Coronary artery (tissue), 2 donors: ENCODE data around the gene MDM1.

Experiments
- DNase-seq: peaks from one replicate; pipeline ENCODE4 v3.0.0-alpha.2; 2017; ENCODE audit warnings: low spot score
- H3K27ac ChIP-seq, 2 donors: fragments of 200-600 bp; sonication (generic); one replicate each; pipeline ENCODE4 v1.5.1; 2016 to 2019
- H3K4me3 ChIP-seq: fragments of 200-600 bp; sonication (generic); 2 replicates; pipeline ENCODE4 v1.5.1; 2016; ENCODE audit warnings: mild to moderate bottlenecking, moderate library complexity
- TF ChIP-seq, protein P1 (sequence below): fragments of 200-600 bp; sonication (generic); IDR thresholded peaks from one replicate; pipeline ENCODE4 v1.5.1; 2019; ENCODE audit warnings: antibody characterized with exemption

Gene MDM1

DNA sequence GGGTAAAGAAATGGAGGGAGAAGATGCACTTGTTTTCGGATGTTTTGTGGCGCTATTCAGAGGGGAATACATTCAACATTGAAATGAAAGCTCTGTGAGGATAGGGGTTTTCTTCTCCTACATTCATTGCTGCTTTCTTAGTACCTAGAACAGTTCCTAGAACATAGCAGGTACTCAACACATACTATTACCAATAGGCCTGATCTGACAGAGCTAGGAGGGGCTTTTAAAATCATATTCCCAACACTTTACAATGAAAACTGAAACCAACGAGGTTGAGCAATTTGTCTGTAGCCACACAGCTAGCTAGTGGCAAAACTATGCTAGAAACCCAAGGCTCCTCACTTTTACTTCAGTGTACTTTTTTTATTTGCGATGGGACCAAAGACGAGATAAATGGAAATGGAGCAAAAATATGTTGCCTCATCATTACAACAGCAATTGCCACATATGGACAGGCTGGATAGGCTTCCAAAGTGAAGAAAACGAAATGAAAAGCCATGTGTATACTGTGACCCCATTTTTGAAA, 55.7 kb downstream of the MDM1 start:
- H3K27ac ChIP-seq = no peak overlapping the region

DNA sequence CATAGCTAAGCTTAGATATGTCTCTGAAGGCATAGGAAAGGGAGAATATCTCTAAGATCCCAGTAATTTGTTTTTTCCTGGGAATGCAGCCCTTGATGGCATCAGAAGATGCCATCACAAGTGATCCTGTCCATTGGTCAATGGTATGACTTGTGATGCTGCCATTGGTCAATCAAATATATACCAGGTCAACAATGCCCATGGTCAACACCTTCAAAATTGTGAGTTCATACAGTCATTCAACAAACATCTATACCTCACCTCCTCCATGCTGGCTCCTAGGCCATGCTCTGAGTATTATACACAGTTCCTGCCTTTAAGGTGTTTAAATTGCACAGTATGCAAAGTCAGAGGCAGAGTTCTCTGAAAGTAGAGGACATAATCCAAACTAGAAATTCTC, 59.4 kb downstream of the MDM1 start:
- DNase-seq = no peak
- TF ChIP-seq, protein P1, sequence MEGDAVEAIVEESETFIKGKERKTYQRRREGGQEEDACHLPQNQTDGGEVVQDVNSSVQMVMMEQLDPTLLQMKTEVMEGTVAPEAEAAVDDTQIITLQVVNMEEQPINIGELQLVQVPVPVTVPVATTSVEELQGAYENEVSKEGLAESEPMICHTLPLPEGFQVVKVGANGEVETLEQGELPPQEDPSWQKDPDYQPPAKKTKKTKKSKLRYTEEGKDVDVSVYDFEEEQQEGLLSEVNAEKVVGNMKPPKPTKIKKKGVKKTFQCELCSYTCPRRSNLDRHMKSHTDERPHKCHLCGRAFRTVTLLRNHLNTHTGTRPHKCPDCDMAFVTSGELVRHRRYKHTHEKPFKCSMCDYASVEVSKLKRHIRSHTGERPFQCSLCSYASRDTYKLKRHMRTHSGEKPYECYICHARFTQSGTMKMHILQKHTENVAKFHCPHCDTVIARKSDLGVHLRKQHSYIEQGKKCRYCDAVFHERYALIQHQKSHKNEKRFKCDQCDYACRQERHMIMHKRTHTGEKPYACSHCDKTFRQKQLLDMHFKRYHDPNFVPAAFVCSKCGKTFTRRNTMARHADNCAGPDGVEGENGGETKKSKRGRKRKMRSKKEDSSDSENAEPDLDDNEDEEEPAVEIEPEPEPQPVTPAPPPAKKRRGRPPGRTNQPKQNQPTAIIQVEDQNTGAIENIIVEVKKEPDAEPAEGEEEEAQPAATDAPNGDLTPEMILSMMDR = no peak
- H3K27ac ChIP-seq = no peak overlapping the region
- no peak overlapping the region for H3K4me3 ChIP-seq

More for the DNA sequence above, 55.7 kb downstream of the MDM1 start:
- H3K4me3 ChIP-seq = no peak overlapping the region
- DNase-seq = no peak
- TF ChIP-seq, protein P1 = no peak

DNA sequence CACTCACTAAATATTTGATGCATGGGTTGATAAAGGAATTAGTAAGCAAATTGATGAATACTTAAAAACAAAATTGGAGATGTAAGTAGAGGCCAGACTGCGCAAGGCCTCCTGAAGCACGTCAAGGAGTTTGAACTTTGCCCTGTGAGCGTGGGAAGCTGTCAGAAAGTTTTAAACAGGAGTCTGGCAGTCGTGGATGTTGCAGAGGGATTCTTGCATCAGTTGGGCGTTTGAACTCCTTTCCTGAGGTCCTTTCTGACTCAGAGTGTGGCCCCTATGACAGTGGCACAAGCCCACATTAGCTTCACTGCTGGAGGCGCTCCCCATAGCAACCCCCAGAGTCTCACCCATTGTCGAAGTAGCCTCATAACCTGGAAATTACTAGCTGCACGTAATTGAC, 60.8 kb downstream of the MDM1 start:
- no peak for DNase-seq
- TF ChIP-seq, protein P1 = no peak
- Histone ChIP-seq H3K4me3 (no peak overlapping the region), H3K27ac (no peak overlapping the region)

DNA sequence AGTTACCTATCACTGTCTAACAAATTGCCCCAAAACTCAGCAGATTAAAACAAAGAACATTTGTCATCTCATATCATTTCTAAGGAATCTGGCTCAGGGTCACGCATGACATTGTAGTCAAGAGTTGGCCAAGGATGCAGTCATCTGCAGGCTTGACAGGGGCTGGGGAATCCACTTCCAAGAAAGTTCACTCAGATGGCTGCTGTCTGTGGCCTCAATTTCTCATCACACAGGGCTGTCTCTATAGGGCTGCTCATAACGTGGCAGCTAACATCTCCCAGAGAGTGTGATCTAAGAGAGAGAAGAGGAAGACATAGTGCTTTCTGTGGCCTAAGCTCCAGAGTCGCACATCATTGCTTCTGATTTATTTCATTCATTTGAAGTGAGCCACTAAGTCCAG, 61.8 kb downstream of the MDM1 start:
- TF ChIP-seq, protein P1 = no peak
- Histone ChIP-seq H3K27ac (no peak overlapping the region), H3K4me3 (no peak overlapping the region)
- DNase-seq = no peak

DNA sequence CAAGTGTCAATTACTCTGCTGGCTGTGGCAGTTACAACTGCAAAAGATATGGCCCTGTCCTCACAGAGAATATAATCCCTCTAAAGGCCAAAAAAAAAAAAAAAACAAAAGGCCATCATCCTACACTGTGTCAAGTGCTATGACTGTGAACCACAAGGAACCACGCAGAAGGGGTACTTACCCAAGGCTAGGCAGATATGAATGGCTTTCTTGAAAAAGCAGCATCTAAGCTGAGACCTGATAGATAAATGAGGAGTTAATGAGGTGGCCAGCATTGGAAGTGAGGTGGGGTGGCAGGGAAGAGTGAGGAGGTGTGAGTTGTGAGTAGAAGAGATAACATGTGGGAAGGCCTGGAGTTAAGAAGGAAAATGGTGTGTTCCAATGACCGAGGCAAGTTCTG, 62.4 kb downstream of the MDM1 start:
- Histone ChIP-seq H3K4me3 (no peak overlapping the region), H3K27ac (no peak overlapping the region)
- no peak for DNase-seq
- TF ChIP-seq, protein P1 = no peak

DNA sequence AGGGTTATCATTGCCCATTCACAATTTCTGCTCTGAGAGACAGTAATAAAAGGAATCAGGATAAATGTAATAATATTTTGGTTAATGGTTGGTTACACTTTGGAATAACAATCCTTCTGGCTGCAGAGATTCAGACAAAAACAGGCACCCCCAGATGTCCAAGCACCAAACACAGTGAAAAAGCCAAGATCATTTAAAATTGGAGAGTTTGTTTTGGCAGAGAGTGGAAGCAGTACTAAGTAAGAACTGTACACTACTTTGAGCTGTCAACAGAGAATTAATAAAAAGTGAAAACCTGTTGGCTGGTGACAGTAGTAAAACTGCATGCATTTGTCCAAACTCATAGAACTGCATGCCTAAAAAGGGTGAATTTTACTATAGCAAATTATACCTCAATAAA, 63.2 kb downstream of the MDM1 start:
- no peak for DNase-seq
- TF ChIP-seq, protein P1 = no peak
- Histone ChIP-seq H3K4me3 (no peak overlapping the region), H3K27ac (no peak overlapping the region)

DNA sequence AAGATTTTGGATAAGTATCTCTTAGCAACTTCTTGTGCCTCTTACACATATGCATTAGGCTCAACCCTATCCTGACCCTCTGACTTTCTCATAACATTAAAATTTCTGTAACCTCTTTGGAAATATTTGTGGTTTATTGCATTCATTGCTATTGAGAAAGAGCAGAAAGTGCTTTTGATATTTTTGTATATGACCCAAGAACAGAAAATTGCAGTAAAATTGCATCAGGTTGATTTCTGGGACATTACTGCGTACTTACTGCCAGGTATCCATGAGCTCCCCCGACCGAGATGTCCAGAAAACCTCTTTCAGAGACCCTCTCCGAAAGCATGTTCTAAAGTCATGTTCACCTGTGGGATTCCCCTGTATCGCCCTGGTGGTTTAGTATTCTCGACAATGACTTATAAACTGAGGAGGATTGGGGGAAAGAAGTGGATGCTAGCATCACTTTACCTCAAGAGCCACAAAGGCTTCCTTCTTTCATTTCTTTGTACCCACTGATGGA, 64.2 kb downstream of the MDM1 start:
- DNase-seq = no peak
- Histone ChIP-seq H3K4me3 (no peak overlapping the region), H3K27ac (no peak overlapping the region)
- TF ChIP-seq, protein P1 = no peak
